ENCODE data around the gene R3HDM1.

- TF ChIP-seq POLR2AphosphoS5 (IDR thresholded peaks at IDR 0.05): no peak
- TF ChIP-seq, protein P1, sequence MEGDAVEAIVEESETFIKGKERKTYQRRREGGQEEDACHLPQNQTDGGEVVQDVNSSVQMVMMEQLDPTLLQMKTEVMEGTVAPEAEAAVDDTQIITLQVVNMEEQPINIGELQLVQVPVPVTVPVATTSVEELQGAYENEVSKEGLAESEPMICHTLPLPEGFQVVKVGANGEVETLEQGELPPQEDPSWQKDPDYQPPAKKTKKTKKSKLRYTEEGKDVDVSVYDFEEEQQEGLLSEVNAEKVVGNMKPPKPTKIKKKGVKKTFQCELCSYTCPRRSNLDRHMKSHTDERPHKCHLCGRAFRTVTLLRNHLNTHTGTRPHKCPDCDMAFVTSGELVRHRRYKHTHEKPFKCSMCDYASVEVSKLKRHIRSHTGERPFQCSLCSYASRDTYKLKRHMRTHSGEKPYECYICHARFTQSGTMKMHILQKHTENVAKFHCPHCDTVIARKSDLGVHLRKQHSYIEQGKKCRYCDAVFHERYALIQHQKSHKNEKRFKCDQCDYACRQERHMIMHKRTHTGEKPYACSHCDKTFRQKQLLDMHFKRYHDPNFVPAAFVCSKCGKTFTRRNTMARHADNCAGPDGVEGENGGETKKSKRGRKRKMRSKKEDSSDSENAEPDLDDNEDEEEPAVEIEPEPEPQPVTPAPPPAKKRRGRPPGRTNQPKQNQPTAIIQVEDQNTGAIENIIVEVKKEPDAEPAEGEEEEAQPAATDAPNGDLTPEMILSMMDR (IDR thresholded peaks at IDR 0.05): no peak
These were observed 102.3 kb downstream of the R3HDM1 start for GRCh38 chr2:135633582-135633981.

All from prostate gland (tissue), 2 donors.